ENCODE measurements around the gene AQP3. TPM values are rescaled to one million over a fixed set of nuclear protein-coding genes. Genes with fewer than 3 reads are reported as not detected.

Gene AQP3
- total and polyA plus RNA-seq, 2 of the 8 experiments (the other 6 are each of a cell fraction or from before 2014, with no cell fraction given): 2.6 to 7.6 TPM

DNA sequence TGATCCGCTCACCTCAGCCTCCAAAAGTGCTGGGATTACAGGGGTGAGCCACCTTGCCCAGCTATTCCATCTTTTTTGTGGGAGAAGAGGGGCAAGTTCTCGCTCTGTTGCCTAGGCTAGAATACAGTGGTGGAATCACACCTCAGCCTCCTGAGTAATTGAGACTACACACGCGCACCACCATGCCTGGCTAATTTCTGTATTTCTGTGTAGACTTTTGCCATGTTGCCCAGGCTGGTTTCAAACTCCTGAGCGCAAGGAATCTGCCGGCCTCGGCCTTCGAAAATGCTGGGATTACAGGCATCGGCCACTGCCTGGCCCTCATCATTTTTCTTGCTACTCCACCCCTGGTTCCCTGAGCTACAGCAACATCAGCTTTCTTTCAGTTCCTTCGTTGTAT, 29.1 kb upstream of the AQP3 start (continued):
- TF ChIP-seq, protein P1, sequence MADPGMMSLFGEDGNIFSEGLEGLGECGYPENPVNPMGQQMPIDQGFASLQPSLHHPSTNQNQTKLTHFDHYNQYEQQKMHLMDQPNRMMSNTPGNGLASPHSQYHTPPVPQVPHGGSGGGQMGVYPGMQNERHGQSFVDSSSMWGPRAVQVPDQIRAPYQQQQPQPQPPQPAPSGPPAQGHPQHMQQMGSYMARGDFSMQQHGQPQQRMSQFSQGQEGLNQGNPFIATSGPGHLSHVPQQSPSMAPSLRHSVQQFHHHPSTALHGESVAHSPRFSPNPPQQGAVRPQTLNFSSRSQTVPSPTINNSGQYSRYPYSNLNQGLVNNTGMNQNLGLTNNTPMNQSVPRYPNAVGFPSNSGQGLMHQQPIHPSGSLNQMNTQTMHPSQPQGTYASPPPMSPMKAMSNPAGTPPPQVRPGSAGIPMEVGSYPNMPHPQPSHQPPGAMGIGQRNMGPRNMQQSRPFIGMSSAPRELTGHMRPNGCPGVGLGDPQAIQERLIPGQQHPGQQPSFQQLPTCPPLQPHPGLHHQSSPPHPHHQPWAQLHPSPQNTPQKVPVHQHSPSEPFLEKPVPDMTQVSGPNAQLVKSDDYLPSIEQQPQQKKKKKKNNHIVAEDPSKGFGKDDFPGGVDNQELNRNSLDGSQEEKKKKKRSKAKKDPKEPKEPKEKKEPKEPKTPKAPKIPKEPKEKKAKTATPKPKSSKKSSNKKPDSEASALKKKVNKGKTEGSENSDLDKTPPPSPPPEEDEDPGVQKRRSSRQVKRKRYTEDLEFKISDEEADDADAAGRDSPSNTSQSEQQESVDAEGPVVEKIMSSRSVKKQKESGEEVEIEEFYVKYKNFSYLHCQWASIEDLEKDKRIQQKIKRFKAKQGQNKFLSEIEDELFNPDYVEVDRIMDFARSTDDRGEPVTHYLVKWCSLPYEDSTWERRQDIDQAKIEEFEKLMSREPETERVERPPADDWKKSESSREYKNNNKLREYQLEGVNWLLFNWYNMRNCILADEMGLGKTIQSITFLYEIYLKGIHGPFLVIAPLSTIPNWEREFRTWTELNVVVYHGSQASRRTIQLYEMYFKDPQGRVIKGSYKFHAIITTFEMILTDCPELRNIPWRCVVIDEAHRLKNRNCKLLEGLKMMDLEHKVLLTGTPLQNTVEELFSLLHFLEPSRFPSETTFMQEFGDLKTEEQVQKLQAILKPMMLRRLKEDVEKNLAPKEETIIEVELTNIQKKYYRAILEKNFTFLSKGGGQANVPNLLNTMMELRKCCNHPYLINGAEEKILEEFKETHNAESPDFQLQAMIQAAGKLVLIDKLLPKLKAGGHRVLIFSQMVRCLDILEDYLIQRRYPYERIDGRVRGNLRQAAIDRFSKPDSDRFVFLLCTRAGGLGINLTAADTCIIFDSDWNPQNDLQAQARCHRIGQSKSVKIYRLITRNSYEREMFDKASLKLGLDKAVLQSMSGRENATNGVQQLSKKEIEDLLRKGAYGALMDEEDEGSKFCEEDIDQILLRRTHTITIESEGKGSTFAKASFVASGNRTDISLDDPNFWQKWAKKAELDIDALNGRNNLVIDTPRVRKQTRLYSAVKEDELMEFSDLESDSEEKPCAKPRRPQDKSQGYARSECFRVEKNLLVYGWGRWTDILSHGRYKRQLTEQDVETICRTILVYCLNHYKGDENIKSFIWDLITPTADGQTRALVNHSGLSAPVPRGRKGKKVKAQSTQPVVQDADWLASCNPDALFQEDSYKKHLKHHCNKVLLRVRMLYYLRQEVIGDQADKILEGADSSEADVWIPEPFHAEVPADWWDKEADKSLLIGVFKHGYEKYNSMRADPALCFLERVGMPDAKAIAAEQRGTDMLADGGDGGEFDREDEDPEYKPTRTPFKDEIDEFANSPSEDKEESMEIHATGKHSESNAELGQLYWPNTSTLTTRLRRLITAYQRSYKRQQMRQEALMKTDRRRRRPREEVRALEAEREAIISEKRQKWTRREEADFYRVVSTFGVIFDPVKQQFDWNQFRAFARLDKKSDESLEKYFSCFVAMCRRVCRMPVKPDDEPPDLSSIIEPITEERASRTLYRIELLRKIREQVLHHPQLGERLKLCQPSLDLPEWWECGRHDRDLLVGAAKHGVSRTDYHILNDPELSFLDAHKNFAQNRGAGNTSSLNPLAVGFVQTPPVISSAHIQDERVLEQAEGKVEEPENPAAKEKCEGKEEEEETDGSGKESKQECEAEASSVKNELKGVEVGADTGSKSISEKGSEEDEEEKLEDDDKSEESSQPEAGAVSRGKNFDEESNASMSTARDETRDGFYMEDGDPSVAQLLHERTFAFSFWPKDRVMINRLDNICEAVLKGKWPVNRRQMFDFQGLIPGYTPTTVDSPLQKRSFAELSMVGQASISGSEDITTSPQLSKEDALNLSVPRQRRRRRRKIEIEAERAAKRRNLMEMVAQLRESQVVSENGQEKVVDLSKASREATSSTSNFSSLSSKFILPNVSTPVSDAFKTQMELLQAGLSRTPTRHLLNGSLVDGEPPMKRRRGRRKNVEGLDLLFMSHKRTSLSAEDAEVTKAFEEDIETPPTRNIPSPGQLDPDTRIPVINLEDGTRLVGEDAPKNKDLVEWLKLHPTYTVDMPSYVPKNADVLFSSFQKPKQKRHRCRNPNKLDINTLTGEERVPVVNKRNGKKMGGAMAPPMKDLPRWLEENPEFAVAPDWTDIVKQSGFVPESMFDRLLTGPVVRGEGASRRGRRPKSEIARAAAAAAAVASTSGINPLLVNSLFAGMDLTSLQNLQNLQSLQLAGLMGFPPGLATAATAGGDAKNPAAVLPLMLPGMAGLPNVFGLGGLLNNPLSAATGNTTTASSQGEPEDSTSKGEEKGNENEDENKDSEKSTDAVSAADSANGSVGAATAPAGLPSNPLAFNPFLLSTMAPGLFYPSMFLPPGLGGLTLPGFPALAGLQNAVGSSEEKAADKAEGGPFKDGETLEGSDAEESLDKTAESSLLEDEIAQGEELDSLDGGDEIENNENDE (IDR thresholded peaks at IDR 0.05; ENCODE audit: insufficient replicate concordance, low read length): no peak
- TF ChIP-seq ZNF274 (IDR thresholded peaks at IDR 0.05; ENCODE audit: borderline replicate concordance, extremely low read depth, low read length) (no peak), EZH2 (IDR thresholded peaks at IDR 0.05; ENCODE audit: low read depth, low read length, severe bottlenecking) (no peak), RBBP5 (IDR thresholded peaks at IDR 0.05; ENCODE audit: borderline replicate concordance, low read depth, low read length) (no peak), SIX5 (IDR thresholded peaks at IDR 0.05; ENCODE audit: low read depth, low read length) (no peak), YY1 (IDR thresholded peaks at IDR 0.05; ENCODE audit: low read depth, low read length) (no peak)
